ENCODE results near the gene SPACA5.
"Not testable (repeated sequence)": the region's sequence is repeated elsewhere in the genome, so short reads cannot be mapped to it uniquely, and the experiment has no call there.

The SPACA5 gene

GRCh38 chrX:48021026-48021900 is 14.5 kb downstream of the SPACA5 start:
- peak; percentile 67 to 72 for DNase-seq

- DNase-seq, result no peak
Measured at GRCh38 chrX:48022100-48022499, 15.3 kb downstream of the SPACA5 start.

GRCh38 chrX:48022738-48023137 is 15.9 kb downstream of the SPACA5 start:
- no peak for DNase-seq

- DNase-seq, result peak; percentile 70 to 75
Measured at GRCh38 chrX:48025561-48025960, 18.8 kb downstream of the SPACA5 start.

- DNase-seq, result not testable (repeated sequence)
Measured at GRCh38 chrX:48027545-48027944, 20.8 kb downstream of the SPACA5 start.

- DNase-seq, result no peak
Measured at GRCh38 chrX:48028091-48028490, 21.3 kb downstream of the SPACA5 start.

GRCh38 chrX:48030237-48030636 is 23.4 kb downstream of the SPACA5 start:
- DNase-seq, result no peak

GRCh38 chrX:48030641-48031173 is 23.9 kb downstream of the SPACA5 start:
- not testable (repeated sequence) for DNase-seq

- DNase-seq, result no peak
Measured at GRCh38 chrX:48035891-48036290, 29.1 kb downstream of the SPACA5 start.

- no peak for DNase-seq
Measured at GRCh38 chrX:48043056-48043455, 36.3 kb downstream of the SPACA5 start.

- no peak for DNase-seq
Measured at GRCh38 chrX:48045410-48046311, 38.9 kb downstream of the SPACA5 start.

GRCh38 chrX:48046846-48047245 is 40.1 kb downstream of the SPACA5 start:
- no peak for DNase-seq

- no peak for DNase-seq
Measured at GRCh38 chrX:48058621-48059295, 52.0 kb downstream of the SPACA5 start.

GRCh38 chrX:48059296-48059639 is 52.5 kb downstream of the SPACA5 start:
- no peak for DNase-seq
